HG03280 (cell line): ENCODE data around the gene OR13J1.

Experiments used
- ATAC-seq: cut with Tn5 transposase; IDR thresholded peaks from one replicate; pipeline ENCODE4 v1.9.1; 2021; ENCODE audit warnings: mild to moderate bottlenecking, moderate library complexity; ENCODE audit not compliant: unreplicated experiment

The OR13J1 gene

DNA sequence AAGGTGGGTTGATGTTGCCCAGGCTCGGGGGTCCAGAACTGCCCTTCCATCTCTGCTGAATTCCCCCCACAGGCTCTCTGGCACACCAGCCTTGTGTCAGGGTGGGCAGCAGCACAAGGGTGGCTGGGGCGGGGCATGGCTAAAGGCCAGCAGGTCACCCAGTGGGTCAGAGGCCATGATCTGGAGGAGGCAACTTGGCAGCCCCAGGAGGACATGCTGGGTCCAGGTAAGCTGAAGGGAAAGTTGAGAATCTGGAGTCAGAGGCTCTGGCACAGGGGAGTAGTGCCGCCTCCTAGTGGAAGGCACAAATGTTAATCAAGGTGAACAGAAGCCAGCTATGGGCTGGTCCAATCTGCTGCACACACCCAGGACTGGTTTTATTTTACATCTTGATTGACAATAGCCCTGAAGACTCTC, 35.0 kb downstream of the OR13J1 start:
- no peak for ATAC-seq

DNA sequence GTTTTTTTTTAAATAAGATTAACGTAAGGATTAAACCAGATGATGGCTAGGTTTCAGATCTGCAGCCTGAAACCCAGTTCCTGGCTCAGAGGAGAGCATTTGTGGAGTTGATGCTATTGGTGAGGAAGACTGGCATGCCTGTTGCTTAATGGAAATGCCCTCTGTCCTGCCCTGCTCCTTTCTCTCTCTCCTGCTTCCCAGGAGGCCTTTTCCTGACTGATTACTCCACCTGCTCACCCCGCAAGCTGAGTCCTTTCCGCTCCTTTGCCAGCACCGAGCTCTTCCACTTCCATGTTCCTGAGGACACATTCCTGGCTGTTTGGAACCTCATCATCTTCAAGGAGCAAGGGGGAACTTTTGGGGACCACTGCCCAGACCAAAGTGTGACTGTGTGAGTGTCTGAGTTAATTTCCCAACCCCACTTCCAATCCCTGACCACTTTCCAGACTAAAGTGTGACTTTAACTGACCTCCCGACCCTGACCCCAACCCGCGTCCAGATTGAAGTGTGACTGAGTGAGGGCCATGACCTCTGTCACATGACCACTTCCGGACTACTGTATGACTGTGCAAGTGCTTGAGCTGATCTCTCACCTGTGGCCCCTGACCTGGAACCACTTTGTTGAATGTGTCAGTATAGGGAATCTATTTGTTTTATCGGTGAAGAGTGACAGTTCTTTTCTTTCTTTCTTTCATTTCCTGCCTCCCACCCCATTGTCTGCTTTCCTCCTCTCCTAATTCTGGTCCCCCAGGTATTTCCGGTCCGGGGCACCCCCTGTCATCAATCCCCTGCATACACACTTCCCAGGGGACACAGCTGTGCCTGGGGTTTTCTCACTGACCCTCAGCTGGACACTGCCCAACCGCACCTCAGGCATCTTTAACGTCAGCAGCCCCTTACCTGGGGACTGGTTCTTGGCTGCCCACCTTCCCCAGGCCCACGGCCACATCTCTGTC, 35.7 kb downstream of the OR13J1 start:
- ATAC-seq: no peak

GRCh38 chr9:35832814-35833213, 37.4 kb downstream of the OR13J1 start:
- ATAC-seq: no peak

DNA sequence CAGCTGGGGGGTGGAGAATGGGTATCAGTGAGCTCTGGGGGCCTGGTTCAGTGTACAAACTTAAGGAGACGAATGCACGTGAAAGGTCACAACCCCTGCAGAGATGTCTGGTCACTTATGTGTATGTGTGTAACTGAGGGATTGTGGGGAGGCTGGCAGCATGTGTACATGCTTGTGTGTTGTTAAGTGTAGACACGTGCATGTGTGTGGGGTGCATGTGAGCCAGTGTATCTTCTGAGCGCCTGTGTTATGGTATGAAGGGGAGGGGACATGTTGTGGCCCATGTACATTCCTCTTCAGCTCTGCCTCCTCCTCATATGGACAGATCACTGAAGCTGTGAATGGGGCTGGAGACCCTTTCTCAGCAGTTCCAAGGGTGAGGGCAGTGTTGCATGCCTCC, 39.2 kb downstream of the OR13J1 start:
- no peak for ATAC-seq

GRCh38 chr9:35829764-35830096, 40.5 kb downstream of the OR13J1 start:
- ATAC-seq: no peak

- ATAC-seq: peak; percentile 80
These were observed 41.0 kb downstream of the OR13J1 start, which contains the start of gene TMEM8B for GRCh38 chr9:35829084-35829763. Gene TMEM8B, plus strand, starts transcription at chr9:35829228. Its CDS starts 220 bp downstream, at chr9:35829448.

DNA sequence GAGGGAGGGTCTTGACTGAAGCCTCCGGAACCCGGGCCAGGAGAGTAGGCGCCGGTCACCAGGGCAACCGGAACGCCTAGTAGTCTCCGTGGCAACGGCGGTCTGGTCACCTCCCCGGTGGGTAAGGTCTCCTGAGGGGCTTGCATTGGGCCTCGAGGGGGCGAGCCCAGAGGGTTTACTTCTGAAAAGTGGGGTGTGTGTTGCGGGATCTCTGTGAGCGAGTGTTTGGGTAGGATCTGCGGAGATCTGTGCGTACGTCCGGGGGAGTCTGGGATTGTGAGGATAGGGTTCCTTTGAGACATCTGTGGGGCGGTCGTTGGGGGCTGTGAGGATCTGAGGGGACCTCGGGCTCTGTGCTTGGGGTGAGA, 41.5 kb downstream of the OR13J1 start, which contains the start of gene FAM221B:
Gene FAM221B, minus strand, starts transcription at position 17 of the 368 bp plus-strand sequence. CDS start 2,571 bp downstream, outside the sequence.
- ATAC-seq: peak; percentile 4

DNA sequence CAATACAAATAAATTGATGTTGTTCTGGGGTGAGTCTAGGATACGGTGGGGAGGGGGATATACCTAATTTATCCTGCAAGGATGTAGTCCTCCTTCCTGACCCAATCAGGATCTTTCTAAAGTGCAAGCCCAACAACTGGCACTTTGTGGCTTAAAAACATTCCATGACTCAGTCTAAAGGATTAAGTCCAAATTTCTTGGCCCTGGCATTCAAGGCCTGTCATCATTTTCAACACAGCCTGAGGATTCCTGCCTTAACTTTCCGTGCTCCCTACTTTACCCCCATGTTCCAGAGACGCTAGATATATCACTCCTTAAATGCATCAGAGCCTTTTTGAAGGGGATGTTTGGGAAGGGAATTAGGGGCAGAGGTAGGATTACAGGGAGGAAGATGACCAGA, 42.7 kb downstream of the OR13J1 start:
- ATAC-seq: no peak

DNA sequence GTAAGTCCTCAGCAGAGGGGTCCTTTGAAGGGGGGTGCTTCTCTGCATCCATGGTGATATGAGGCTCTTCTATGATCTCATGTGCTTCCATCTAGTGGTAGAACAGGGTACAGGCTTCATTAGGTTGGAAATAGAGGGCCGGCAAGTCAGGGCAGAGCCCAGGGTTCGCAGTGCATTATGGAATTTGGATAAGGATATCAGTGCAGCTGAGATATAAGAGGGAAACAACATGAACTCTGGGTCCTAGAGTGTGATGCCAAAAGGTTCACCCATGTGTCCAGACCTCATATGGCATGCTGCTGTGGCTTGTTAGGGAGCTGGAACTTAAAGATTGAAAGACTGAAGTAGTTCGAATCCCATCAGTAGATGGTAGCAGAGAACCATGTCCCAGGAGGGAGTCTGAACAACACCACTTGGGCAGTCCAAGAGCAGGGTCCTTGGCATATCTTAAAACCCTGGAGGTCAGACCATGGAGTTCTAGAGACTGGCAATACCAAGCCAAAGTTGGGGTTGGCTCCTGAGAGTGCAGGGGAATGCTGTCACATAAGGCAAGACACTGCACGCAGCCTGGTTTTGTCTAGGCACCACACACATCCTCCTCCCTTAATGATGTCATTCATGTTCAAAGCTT, 44.0 kb downstream of the OR13J1 start:
- peak; percentile 46 for ATAC-seq

DNA sequence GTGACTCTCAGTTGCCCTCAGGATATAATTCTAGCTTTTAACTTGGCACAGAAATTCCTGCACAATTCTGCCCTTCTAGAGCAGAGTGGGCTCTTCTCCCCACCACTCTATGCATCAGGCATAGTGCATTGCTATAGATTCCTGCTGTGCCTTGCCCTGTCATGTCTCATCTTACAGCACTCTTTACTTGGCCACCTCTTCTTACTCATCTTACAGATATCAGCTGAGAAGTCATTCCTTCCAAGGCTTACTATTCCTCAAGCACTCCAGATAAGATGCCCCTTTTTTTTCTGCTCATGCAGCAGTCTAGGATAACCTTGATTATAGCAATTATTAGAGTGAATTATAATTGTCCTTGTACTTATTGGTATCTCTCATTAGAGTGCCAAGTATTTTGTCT, 47.3 kb downstream of the OR13J1 start:
- no peak for ATAC-seq

- ATAC-seq: no peak
These were observed 50.1 kb downstream of the OR13J1 start for GRCh38 chr9:35820076-35820475.
